Measurements from ENCODE around the gene ARPC2.

DNA sequence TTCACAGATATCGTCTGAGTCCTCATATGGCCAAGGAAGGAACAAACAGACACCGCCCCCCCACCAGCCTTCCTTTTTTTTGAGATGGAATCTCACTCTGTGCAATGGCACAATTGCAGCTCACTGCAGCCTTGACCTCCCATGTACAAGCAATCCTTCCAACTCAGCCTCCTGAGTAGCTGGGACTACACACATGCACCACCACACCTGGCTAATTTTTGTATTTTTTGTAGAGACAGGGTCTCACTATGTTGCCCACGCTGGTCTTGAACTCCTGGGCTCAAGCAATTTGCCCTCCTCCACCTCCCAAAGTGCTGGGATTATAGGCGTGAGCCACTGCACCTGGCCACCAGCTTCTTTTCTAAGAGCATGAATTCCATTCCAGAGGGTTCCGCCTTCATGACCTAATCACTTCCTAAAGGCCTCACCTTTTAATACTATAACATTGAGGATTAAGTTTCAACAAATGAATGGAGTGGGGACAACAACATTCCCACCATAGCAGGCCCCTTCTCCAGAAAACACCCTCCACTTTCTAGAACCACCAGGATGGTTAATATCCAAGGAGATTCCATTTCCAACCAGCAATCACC is 77.5 kb downstream of the ARPC2 start:
- TF ChIP-seq SUZ12 (IDR thresholded peaks at IDR 0.05) (no peak), FOXK2 (IDR thresholded peaks at IDR 0.05) (no peak), SP1 (IDR thresholded peaks at IDR 0.05) (no peak), BHLHE40 (IDR thresholded peaks at IDR 0.05; ENCODE audit: borderline replicate concordance) (no peak)
- TF ChIP-seq, protein P1, sequence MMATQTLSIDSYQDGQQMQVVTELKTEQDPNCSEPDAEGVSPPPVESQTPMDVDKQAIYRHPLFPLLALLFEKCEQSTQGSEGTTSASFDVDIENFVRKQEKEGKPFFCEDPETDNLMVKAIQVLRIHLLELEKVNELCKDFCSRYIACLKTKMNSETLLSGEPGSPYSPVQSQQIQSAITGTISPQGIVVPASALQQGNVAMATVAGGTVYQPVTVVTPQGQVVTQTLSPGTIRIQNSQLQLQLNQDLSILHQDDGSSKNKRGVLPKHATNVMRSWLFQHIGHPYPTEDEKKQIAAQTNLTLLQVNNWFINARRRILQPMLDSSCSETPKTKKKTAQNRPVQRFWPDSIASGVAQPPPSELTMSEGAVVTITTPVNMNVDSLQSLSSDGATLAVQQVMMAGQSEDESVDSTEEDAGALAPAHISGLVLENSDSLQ (IDR thresholded peaks at IDR 0.05) = no peak

Data from HEK293T (cell line).